CD4-positive, alpha-beta T cell (primary cell): ENCODE data around the gene SMAD6. TPM values are rescaled to one million over a fixed set of nuclear protein-coding genes. Genes with fewer than 3 reads are reported as not detected.
A peak's percentile ranks its signal among the peaks of the same experiment; 100 is the strongest.

Experiments
- ATAC-seq: fragments of 200-7000 bp; cut with Tn5 transposase; one replicate; pipeline ENCODE4 v1.10.0; 2022; ENCODE audit warnings: mild to moderate bottlenecking; ENCODE audit not compliant: poor library complexity
- CTCF ChIA-PET: fragments of 350-600 bp; sonication (Branson Sonifier 250); formaldehyde crosslinking; loops from one replicate; lab custom pipeline; 2021; ENCODE audit warnings: antibody characterized with exemption, inconsistent platforms; lab: Charles Lee
- POLR2A ChIA-PET: fragments of 350-600 bp; sonication (Branson Sonifier 250); formaldehyde crosslinking; loops from one replicate; lab custom pipeline; 2021; ENCODE audit warnings: antibody characterized with exemption, inconsistent platforms; lab: Charles Lee
- DNase-seq, 14 experiments: peaks; one replicate each; pipeline ENCODE4 v3.0.0-alpha.2; 2013 to 2020; ENCODE audit warnings: mixed read lengths in 2 of 14
- H3K27ac ChIP-seq, 2 donors: one replicate each; pipeline versions ENCODE4 v1.5.1 to v1.7.0; 2013; ENCODE audit warnings: low read length in 2 of 2, low read depth in 1 of 2, mild to moderate bottlenecking in 1 of 2
- H3K27me3 ChIP-seq, 2 experiments: 1 replicate in 1 of 2; 2 replicates in 1 of 2; pipeline versions ENCODE4 v1.6.1 to v1.7.0; 2013; ENCODE audit warnings: low read length in 2 of 2, control low read depth in 1 of 2, mild to moderate bottlenecking in 1 of 2, moderate library complexity in 1 of 2; ENCODE audit not compliant: insufficient read depth in 2 of 2, control insufficient read depth in 1 of 2
- H3K36me3 ChIP-seq: one replicate; pipeline ENCODE4 v1.6.1; 2013; ENCODE audit warnings: low read length, control low read depth; ENCODE audit not compliant: insufficient read depth
- H3K4me1 ChIP-seq: one replicate; pipeline ENCODE4 v1.6.1; 2013; ENCODE audit warnings: low read length, control low read depth; ENCODE audit not compliant: insufficient read depth
- H3K4me3 ChIP-seq: one replicate; pipeline ENCODE4 v1.5.1; 2013; ENCODE audit warnings: mild to moderate bottlenecking, low read length, moderate library complexity
- H3K9me3 ChIP-seq, 2 experiments: 1 replicate in 1 of 2; 2 replicates in 1 of 2; pipeline versions ENCODE4 v1.6.1 to v1.7.0; 2013; ENCODE audit warnings: low read length in 2 of 2, mild to moderate bottlenecking in 2 of 2, control low read depth in 1 of 2, moderate library complexity in 1 of 2; ENCODE audit not compliant: control insufficient read depth in 1 of 2, insufficient read depth in 1 of 2
- H3K27ac Mint-ChIP-seq: one replicate; pipeline ENCODE4 v1.8.0; 2020; ENCODE audit warnings: mixed read lengths
- H3K27me3 Mint-ChIP-seq: one replicate; pipeline ENCODE4 v1.8.0; 2021; ENCODE audit warnings: mixed read lengths
- H3K36me3 Mint-ChIP-seq: one replicate; pipeline ENCODE4 v1.8.0; 2021; ENCODE audit warnings: low read depth, mixed read lengths
- H3K4me1 Mint-ChIP-seq: one replicate; pipeline ENCODE4 v1.8.0; 2021; ENCODE audit warnings: low read depth, mixed read lengths
- H3K4me3 Mint-ChIP-seq: one replicate; pipeline ENCODE4 v1.8.0; 2020; ENCODE audit warnings: mild to moderate bottlenecking, mixed read lengths
- H3K9me3 Mint-ChIP-seq: one replicate; pipeline ENCODE4 v1.8.0; 2020; ENCODE audit warnings: mixed read lengths
- intact Hi-C, 2 experiments: fragments of 100-400 bp; cut with DNase I in 1 of 2; cut with micrococcal nuclease in 1 of 2; formaldehyde crosslinking; loops; one replicate each; pipeline versions ENCODE4 v1.15.1 to v1.9.0; 2023 to 2025; cut with DNase I, micrococcal nuclease
- total RNA-seq, 174 experiments: library from RNA in 2 of 174; stranded (reverse) in 2 of 174; gene quantifications; one replicate each; pipeline ENCODE4 v1.2.3 and lab custom pipeline; 2021 to 2026
- TF ChIP-seq, protein P1 (sequence below): fragments of 200-600 bp; IDR thresholded peaks from one replicate; pipeline ENCODE4 v1.8.0; 2022; ENCODE audit warnings: antibody characterized with exemption, mild to moderate bottlenecking

The SMAD6 gene
- total RNA-seq, 2 experiments from 2014 or later = 0.59 to 0.69 TPM

GRCh38 chr15:66653852-66654251 lies 48.2 kb upstream of the SMAD6 start:
- Histone ChIP-seq H3K27ac (no peak overlapping the region), H3K4me3 (no peak overlapping the region), H3K4me1 (peaks cover 3% of the 10 kb centered on the region), H3K27me3 (no peaks in the 10 kb centered on the region), H3K9me3 (no peaks in the 10 kb centered on the region), H3K36me3 (no peaks in the 10 kb centered on the region)
- intact Hi-C loops = no loop called here
- H3K4me1 Mint-ChIP-seq = peaks cover 7% of the 10 kb centered on the region
- ATAC-seq = no peak
- TF ChIP-seq, protein P1, sequence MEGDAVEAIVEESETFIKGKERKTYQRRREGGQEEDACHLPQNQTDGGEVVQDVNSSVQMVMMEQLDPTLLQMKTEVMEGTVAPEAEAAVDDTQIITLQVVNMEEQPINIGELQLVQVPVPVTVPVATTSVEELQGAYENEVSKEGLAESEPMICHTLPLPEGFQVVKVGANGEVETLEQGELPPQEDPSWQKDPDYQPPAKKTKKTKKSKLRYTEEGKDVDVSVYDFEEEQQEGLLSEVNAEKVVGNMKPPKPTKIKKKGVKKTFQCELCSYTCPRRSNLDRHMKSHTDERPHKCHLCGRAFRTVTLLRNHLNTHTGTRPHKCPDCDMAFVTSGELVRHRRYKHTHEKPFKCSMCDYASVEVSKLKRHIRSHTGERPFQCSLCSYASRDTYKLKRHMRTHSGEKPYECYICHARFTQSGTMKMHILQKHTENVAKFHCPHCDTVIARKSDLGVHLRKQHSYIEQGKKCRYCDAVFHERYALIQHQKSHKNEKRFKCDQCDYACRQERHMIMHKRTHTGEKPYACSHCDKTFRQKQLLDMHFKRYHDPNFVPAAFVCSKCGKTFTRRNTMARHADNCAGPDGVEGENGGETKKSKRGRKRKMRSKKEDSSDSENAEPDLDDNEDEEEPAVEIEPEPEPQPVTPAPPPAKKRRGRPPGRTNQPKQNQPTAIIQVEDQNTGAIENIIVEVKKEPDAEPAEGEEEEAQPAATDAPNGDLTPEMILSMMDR = no peak
- no peaks in the 10 kb centered on the region for H3K36me3 Mint-ChIP-seq
- no peak overlapping the region for H3K27ac Mint-ChIP-seq
- no peak for DNase-seq
- ChIA-PET CTCF (no interaction called here), POLR2A (no interaction called here)
- no peak overlapping the region for H3K4me3 Mint-ChIP-seq
- no peaks in the 10 kb centered on the region for H3K9me3 Mint-ChIP-seq
- peaks cover 21% of the 10 kb centered on the region for H3K27me3 Mint-ChIP-seq

GRCh38 chr15:66654361-66654738 lies 47.7 kb upstream of the SMAD6 start:
- TF ChIP-seq, protein P1 = no peak
- Mint-ChIP-seq H3K4me1 (peaks cover 7% of the 10 kb centered on the region), H3K9me3 (no peaks in the 10 kb centered on the region), H3K27me3 (peaks cover 21% of the 10 kb centered on the region), H3K36me3 (no peaks in the 10 kb centered on the region), H3K4me3 (no peak overlapping the region), H3K27ac (no peak overlapping the region)
- no peaks in the 10 kb centered on the region for H3K36me3 ChIP-seq
- H3K4me3 ChIP-seq = no peak overlapping the region
- H3K27ac ChIP-seq = no peak overlapping the region
- no peaks in the 10 kb centered on the region for H3K9me3 ChIP-seq
- ATAC-seq = no peak
- peaks cover 3% of the 10 kb centered on the region for H3K4me1 ChIP-seq
- ChIA-PET POLR2A (no interaction called here), CTCF (no interaction called here)
- H3K27me3 ChIP-seq = no peaks in the 10 kb centered on the region
- no peak for DNase-seq
- intact Hi-C loops = no loop called here

GRCh38 chr15:66654739-66655375 lies 47.2 kb upstream of the SMAD6 start:
- Mint-ChIP-seq H3K9me3 (no peaks in the 10 kb centered on the region), H3K4me3 (peak overlapping the region; percentile 46), H3K36me3 (no peaks in the 10 kb centered on the region), H3K27ac (no peak overlapping the region), H3K27me3 (peaks cover 21% of the 10 kb centered on the region), H3K4me1 (peaks cover 7% of the 10 kb centered on the region)
- Histone ChIP-seq H3K27me3 (no peaks in the 10 kb centered on the region), H3K4me1 (peaks cover 3% of the 10 kb centered on the region), H3K9me3 (no peaks in the 10 kb centered on the region), H3K4me3 (no peak overlapping the region), H3K36me3 (no peaks in the 10 kb centered on the region), H3K27ac (no peak overlapping the region)
- TF ChIP-seq, protein P1 = no peak
- CTCF ChIA-PET = no interaction called here
- peak in 6 of 14 experiments; percentile 20 to 64 (median 32) for DNase-seq
- intact Hi-C loops = loop anchor here in 1 of 2 experiments (5.0 kb wide), 1 partner anchor 42 kb away; no protein-coding TSS in a partner anchor
- ATAC-seq = peak; percentile 71
- POLR2A ChIA-PET = no interaction called here
